ENCODE results near the gene KLC3. TPM values are rescaled to one million over a fixed set of nuclear protein-coding genes. Genes with fewer than 3 reads are reported as not detected.

KLC3 gene
- polyA plus RNA-seq, 4 donors: 0.06 TPM; not detected in 3

GRCh38 chr19:45299719-45300118 is 40.8 kb upstream of the KLC3 start:
- H3K4me3 ChIP-seq (ENCODE audit: low read depth in 1 of 3, low read length in 3 of 3): no peak overlapping the region
- H3K27ac ChIP-seq (ENCODE audit: low read depth in 1 of 3, low read length in 2 of 3): no peak overlapping the region
- H3K27me3 ChIP-seq (ENCODE audit: control insufficient read depth in 3 of 3, insufficient read depth in 3 of 3, low read length in 3 of 3): no peaks in the 10 kb centered on the region
- DNase-seq: no peak
- peaks cover 0 to 6% of the 10 kb centered on the region in 2 donors for H3K9me3 ChIP-seq (ENCODE audit: control insufficient read depth in 2 of 2, insufficient read depth in 1 of 2, low read depth in 1 of 2, low read length in 1 of 2)
- WGBS, 3 donors: 92 to 95% (median 95%) methylated on average over 2 to 6 of the region's 6 CpGs
- H3K36me3 ChIP-seq (ENCODE audit: control insufficient read depth in 3 of 3, insufficient read depth in 2 of 3, low read depth in 1 of 3, low read length in 3 of 3): peaks cover 0 to 51% (median 0%) of the 10 kb centered on the region in 3 donors
- FAIRE-seq: no peak
- no peaks in the 10 kb centered on the region for H3K4me1 ChIP-seq (ENCODE audit: control insufficient read depth in 3 of 3, insufficient read depth in 2 of 3, low read depth in 1 of 3, low read length in 2 of 3)

DNA sequence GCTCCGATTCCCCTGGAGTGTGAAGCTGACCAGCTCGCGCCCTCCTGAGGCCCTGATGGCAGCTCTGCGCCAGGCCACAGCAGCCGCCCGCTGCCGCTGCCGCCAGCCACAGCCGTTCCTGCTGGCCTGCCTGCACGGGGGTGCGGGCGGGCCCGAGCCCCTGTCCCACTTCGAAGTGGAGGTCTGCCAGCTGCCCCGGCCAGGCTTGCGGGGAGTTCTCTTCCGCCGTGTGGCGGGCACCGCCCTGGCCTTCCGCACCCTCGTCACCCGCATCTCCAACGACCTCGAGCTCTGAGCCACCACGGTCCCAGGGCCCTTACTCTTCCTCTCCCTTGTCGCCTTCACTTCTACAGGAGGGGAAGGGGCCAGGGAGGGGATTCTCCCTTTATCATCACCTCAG is 38.1 kb upstream of the KLC3 start:
- no peaks in the 10 kb centered on the region for H3K4me1 ChIP-seq (ENCODE audit: control insufficient read depth in 3 of 3, insufficient read depth in 2 of 3, low read depth in 1 of 3, low read length in 2 of 3)
- no peak for FAIRE-seq
- no peak overlapping the region for H3K4me3 ChIP-seq (ENCODE audit: low read depth in 1 of 3, low read length in 3 of 3)
- no peak overlapping the region for H3K27ac ChIP-seq (ENCODE audit: low read depth in 1 of 3, low read length in 2 of 3)
- H3K27me3 ChIP-seq (ENCODE audit: control insufficient read depth in 3 of 3, insufficient read depth in 3 of 3, low read length in 3 of 3): no peaks in the 10 kb centered on the region
- 92 to 93% (median 93%) methylated on average over 20 to 27 of the region's 27 CpGs for WGBS, 3 donors
- H3K9me3 ChIP-seq (ENCODE audit: control insufficient read depth in 2 of 2, insufficient read depth in 1 of 2, low read depth in 1 of 2, low read length in 1 of 2): no peaks in the 10 kb centered on the region
- peaks cover 0 to 35% (median 0%) of the 10 kb centered on the region in 3 donors for H3K36me3 ChIP-seq (ENCODE audit: control insufficient read depth in 3 of 3, insufficient read depth in 2 of 3, low read depth in 1 of 3, low read length in 3 of 3)
- DNase-seq: no peak

DNA sequence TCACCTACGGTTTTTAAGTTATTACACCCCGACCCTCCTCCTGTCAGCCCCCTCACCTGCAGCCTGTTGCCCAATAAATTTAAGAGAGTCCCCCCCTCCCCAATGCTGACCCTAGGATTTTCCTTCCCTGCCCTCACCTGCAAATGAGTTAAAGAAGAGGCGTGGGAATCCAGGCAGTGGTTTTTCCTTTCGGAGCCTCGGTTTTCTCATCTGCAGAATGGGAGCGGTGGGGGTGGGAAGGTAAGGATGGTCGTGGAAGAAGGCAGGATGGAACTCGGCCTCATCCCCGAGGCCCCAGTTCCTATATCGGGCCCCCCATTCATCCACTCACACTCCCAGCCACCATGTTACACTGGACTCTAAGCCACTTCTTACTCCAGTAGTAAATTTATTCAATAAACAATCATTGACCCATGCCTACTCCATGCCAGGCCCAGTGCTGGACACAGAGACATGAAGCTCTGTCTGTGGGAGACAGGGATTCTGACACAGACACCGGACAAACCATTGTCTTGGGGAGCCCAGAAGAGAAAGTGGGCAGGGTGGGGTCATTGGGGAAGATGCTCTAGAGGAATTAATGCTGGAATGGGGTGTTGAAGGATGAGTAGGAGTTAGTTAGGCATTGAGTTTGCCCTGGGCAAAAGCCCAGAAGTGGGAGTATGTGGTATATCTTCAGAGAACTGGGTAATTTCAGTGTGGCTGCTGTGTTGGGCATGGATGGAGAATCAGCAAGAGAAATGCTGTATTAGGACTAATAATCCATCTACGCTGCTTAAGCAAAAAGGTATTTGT is 37.1 kb upstream of the KLC3 start:
- Histone ChIP-seq H3K27me3 (ENCODE audit: control insufficient read depth in 3 of 3, insufficient read depth in 3 of 3, low read length in 3 of 3) (no peaks in the 10 kb centered on the region), H3K9me3 (ENCODE audit: control insufficient read depth in 2 of 2, insufficient read depth in 1 of 2, low read depth in 1 of 2, low read length in 1 of 2) (no peaks in the 10 kb centered on the region), H3K36me3 (ENCODE audit: control insufficient read depth in 3 of 3, insufficient read depth in 2 of 3, low read depth in 1 of 3, low read length in 3 of 3) (peaks cover 0 to 29% (median 0%) of the 10 kb centered on the region in 3 donors), H3K4me1 (ENCODE audit: control insufficient read depth in 3 of 3, insufficient read depth in 2 of 3, low read depth in 1 of 3, low read length in 2 of 3) (no peaks in the 10 kb centered on the region), H3K4me3 (ENCODE audit: low read depth in 1 of 3, low read length in 3 of 3) (no peak overlapping the region), H3K27ac (ENCODE audit: low read depth in 1 of 3, low read length in 2 of 3) (no peak overlapping the region)
- 95 to 96% (median 95%) methylated on average over 12 of the region's 12 CpGs for WGBS, 3 donors
- no peak for FAIRE-seq
- no peak for DNase-seq

DNA sequence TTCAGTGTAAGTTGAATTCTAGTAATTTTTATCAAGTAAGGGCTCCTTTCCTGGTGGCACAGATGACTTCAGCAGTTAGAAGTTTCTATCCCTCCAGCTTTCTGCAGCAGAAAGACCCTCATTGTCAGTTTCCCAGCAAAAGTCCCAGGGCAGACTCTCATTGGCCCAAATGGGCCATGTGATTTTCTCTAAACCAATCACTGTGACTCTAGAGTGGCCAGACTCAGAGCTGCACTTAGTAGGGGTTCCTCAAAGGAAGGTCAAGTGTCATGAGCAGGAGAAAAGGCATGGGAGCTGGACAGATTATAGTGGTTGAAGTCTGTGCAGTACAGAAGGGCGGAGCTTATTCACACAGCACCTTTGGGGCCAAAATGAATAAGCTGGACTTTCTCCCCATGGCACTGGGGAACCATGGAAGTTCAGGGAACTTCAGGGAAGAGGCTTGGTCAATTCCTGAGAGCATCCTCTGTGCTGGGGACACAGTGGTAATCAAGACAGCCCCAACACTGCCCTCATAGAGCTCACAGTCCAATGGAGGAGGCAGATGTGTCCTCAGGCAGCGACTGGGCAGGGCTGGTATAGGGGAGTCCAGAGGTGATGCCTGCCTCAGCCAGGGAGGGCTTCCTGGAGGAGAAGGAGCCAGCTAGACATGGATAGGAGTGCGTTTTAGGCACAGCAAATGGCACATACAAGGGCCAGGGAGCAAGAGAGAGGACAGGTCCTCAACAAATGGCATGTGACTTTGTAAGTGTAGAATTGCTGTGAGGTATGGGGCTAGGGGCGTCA is 36.2 kb upstream of the KLC3 start:
- DNase-seq (no peak), FAIRE-seq (no peak)
- Histone ChIP-seq H3K27me3 (ENCODE audit: control insufficient read depth in 3 of 3, insufficient read depth in 3 of 3, low read length in 3 of 3) (no peaks in the 10 kb centered on the region), H3K27ac (ENCODE audit: low read depth in 1 of 3, low read length in 2 of 3) (no peak overlapping the region), H3K4me3 (ENCODE audit: low read depth in 1 of 3, low read length in 3 of 3) (no peak overlapping the region), H3K4me1 (ENCODE audit: control insufficient read depth in 3 of 3, insufficient read depth in 2 of 3, low read depth in 1 of 3, low read length in 2 of 3) (no peaks in the 10 kb centered on the region), H3K9me3 (ENCODE audit: control insufficient read depth in 2 of 2, insufficient read depth in 1 of 2, low read depth in 1 of 2, low read length in 1 of 2) (no peaks in the 10 kb centered on the region), H3K36me3 (ENCODE audit: control insufficient read depth in 3 of 3, insufficient read depth in 2 of 3, low read depth in 1 of 3, low read length in 3 of 3) (peaks cover 0 to 23% (median 0%) of the 10 kb centered on the region in 3 donors)
- WGBS, 3 donors: 67 to 74% (median 70%) methylated on average over 4 of the region's 4 CpGs

- Histone ChIP-seq H3K4me1 (ENCODE audit: control insufficient read depth in 3 of 3, insufficient read depth in 2 of 3, low read depth in 1 of 3, low read length in 2 of 3) (no peaks in the 10 kb centered on the region), H3K27ac (ENCODE audit: low read depth in 1 of 3, low read length in 2 of 3) (no peak overlapping the region), H3K27me3 (ENCODE audit: control insufficient read depth in 3 of 3, insufficient read depth in 3 of 3, low read length in 3 of 3) (no peaks in the 10 kb centered on the region), H3K9me3 (ENCODE audit: control insufficient read depth in 2 of 2, insufficient read depth in 1 of 2, low read depth in 1 of 2, low read length in 1 of 2) (no peaks in the 10 kb centered on the region), H3K36me3 (ENCODE audit: control insufficient read depth in 3 of 3, insufficient read depth in 2 of 3, low read depth in 1 of 3, low read length in 3 of 3) (peaks cover 0 to 16% (median 0%) of the 10 kb centered on the region in 3 donors), H3K4me3 (ENCODE audit: low read depth in 1 of 3, low read length in 3 of 3) (no peak overlapping the region)
- WGBS, 3 donors: 57 to 67% (median 59%) methylated on average over 4 of the region's 4 CpGs
- DNase-seq (no peak), FAIRE-seq (no peak)
Measured at GRCh38 chr19:45305007-45305406, 35.5 kb upstream of the KLC3 start.

DNA sequence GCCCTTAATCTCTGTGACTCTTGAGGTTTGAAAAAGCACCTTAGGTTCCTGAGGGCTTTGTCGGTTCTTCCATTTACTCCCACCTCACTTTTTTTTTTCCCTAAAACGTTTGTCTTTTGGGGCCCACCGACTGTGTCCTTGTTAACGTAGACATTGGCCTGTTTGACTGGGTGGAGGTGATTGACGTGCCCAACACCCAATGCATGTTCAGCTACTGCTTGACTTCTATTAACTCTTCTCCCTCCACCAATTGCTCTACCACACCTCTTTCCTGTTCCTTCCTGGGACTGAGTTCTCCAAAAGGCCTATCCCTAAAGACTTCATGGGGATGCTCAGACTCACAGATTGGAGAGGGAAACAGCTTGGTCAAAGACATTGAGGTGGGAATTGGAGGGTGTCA is 35.1 kb upstream of the KLC3 start:
- FAIRE-seq: no peak
- H3K4me1 ChIP-seq (ENCODE audit: control insufficient read depth in 3 of 3, insufficient read depth in 2 of 3, low read depth in 1 of 3, low read length in 2 of 3): no peaks in the 10 kb centered on the region

DNA sequence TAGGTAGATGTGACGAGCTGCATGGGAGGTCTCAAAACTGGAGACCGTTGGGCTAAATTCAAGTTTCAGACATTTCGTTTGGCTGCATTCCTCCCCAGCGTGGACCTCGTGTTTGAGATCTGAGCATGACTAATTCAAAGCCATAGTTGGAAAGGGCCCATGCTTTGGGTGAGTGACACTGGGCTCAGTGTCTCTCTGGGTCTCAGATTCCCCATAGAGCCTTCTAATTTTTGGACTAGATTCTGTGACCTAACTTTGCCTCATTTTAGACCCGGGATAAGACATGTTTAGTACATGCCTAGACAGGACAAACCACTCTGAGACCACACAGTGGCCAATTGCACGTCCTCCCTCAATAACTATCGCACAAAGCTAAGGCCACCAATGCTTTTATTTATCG is 34.5 kb upstream of the KLC3 start:
- WGBS, 3 donors: 52 to 56% (median 56%) methylated on average over 9 of the region's 9 CpGs
- no peaks in the 10 kb centered on the region for H3K4me1 ChIP-seq (ENCODE audit: control insufficient read depth in 3 of 3, insufficient read depth in 2 of 3, low read depth in 1 of 3, low read length in 2 of 3)
- DNase-seq (no peak), FAIRE-seq (no peak)
- no peaks in the 10 kb centered on the region for H3K27me3 ChIP-seq (ENCODE audit: control insufficient read depth in 3 of 3, insufficient read depth in 3 of 3, low read length in 3 of 3)
- H3K27ac ChIP-seq (ENCODE audit: low read depth in 1 of 3, low read length in 2 of 3): no peak overlapping the region
- no peaks in the 10 kb centered on the region for H3K9me3 ChIP-seq (ENCODE audit: control insufficient read depth in 2 of 2, insufficient read depth in 1 of 2, low read depth in 1 of 2, low read length in 1 of 2)
- peaks cover 0 to 10% (median 0%) of the 10 kb centered on the region in 3 donors for H3K36me3 ChIP-seq (ENCODE audit: control insufficient read depth in 3 of 3, insufficient read depth in 2 of 3, low read depth in 1 of 3, low read length in 3 of 3)
- no peak overlapping the region for H3K4me3 ChIP-seq (ENCODE audit: low read depth in 1 of 3, low read length in 3 of 3)

More for the DNA sequence above, 35.1 kb upstream of the KLC3 start:
- no peak overlapping the region for H3K4me3 ChIP-seq (ENCODE audit: low read depth in 1 of 3, low read length in 3 of 3)
- no peaks in the 10 kb centered on the region for H3K9me3 ChIP-seq (ENCODE audit: control insufficient read depth in 2 of 2, insufficient read depth in 1 of 2, low read depth in 1 of 2, low read length in 1 of 2)
- 18 to 23% (median 20%) methylated on average over 5 of the region's 5 CpGs for WGBS, 3 donors
- H3K27me3 ChIP-seq (ENCODE audit: control insufficient read depth in 3 of 3, insufficient read depth in 3 of 3, low read length in 3 of 3): no peaks in the 10 kb centered on the region
- DNase-seq: no peak
- peaks cover 0 to 13% (median 0%) of the 10 kb centered on the region in 3 donors for H3K36me3 ChIP-seq (ENCODE audit: control insufficient read depth in 3 of 3, insufficient read depth in 2 of 3, low read depth in 1 of 3, low read length in 3 of 3)
- H3K27ac ChIP-seq (ENCODE audit: low read depth in 1 of 3, low read length in 2 of 3): no peak overlapping the region

DNA sequence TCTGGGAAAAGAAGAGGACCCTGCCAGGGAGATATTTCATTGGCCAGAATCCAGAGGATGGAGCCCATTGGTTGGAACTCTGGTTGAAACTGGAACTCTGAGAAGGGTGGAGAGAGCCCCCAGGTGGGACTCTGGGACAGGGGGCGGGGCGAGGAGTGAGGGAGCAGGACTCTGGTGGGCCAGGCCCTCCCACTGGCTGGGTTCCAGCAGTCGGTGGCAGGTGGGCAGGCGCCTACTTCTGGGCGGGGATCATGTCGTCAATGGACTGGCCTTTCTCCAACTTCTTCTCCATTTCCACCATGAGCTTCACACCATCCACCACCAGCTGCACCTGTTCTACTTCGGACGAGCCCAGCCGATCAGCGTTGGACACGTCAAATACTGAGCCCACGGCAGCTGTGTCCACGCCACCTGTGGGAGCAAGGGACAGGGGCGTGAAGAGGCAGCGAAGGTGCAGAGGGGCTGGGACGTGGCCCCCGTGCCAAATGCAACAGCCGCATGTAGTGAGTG is 34.0 kb upstream of the KLC3 start:
- DNase-seq: no peak
- no peaks in the 10 kb centered on the region for H3K9me3 ChIP-seq (ENCODE audit: control insufficient read depth in 2 of 2, insufficient read depth in 1 of 2, low read depth in 1 of 2, low read length in 1 of 2)
- no peak overlapping the region for H3K27ac ChIP-seq (ENCODE audit: low read depth in 1 of 3, low read length in 2 of 3)
- H3K4me3 ChIP-seq (ENCODE audit: low read depth in 1 of 3, low read length in 3 of 3): no peak overlapping the region
- no peaks in the 10 kb centered on the region for H3K27me3 ChIP-seq (ENCODE audit: control insufficient read depth in 3 of 3, insufficient read depth in 3 of 3, low read length in 3 of 3)
- H3K4me1 ChIP-seq (ENCODE audit: control insufficient read depth in 3 of 3, insufficient read depth in 2 of 3, low read depth in 1 of 3, low read length in 2 of 3): no peaks in the 10 kb centered on the region
- no peak for FAIRE-seq
- WGBS, 3 donors: 44 to 73% (median 56%) methylated on average over 18 of the region's 18 CpGs
- peaks cover 0 to 10% (median 0%) of the 10 kb centered on the region in 3 donors for H3K36me3 ChIP-seq (ENCODE audit: control insufficient read depth in 3 of 3, insufficient read depth in 2 of 3, low read depth in 1 of 3, low read length in 3 of 3)

All from small intestine (tissue), 7 donors.